Stimulated activated CD8-positive, alpha-beta memory T cell treated with anti-CD3 and anti-CD28 coated beads, Interleukin-15, amount 100 ng/mL, for 4 hours (primary cell): ENCODE measurements around the gene NTN3.
"Not testable (repeated sequence)": the region's sequence is repeated elsewhere in the genome, so short reads cannot be mapped to it uniquely, and the experiment has no call there.

ENCODE experiments used
- DNase-seq, 2 donors: peaks; one replicate each; pipeline ENCODE4 v3.0.0-alpha.2; 2020; ENCODE audit warnings: low read depth in 2 of 2

The NTN3 gene

GRCh38 chr16:2471016-2471652, at the start of gene NTN3:
Gene NTN3 (plus strand): TSS chr16:2471297. CDS start chr16:2471702, 405 bp downstream.
- no peak for DNase-seq

- no peak for DNase-seq
Measured at GRCh38 chr16:2422123-2422867, 48.8 kb upstream of the NTN3 start.

GRCh38 chr16:2424061-2425007, 46.8 kb upstream of the NTN3 start:
- no peak for DNase-seq

- DNase-seq, result no peak
Measured at GRCh38 chr16:2425008-2425518, 46.0 kb upstream of the NTN3 start.

DNA sequence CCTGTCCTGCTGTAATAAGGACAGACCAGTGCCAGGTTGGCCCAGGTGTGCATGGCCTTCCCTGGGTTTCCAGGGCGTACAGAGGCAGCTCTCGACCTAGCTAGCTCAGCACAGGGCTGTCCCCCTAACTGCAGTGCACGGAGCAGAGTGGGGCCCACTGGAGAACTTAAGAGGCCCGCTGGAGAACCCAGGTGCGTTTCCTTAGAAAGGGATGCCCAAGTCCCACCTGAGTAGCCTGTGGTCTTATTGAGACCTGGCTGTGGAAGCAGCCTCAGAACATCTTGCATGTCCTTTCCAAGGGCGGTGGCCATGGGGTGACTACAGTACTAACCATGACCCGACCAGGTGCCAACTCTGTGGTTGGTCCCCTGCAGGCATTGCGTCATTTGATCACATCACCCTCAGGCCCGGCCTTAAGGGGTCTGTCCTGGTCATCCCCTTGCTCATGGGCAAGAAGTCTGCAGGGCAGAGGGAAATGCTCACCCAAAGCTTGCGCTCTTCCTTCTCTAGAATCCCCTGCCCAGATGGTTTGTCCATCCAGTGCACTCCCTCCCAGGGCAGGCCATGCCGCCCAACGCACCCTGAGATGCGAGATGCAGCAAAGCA, 45.2 kb upstream of the NTN3 start:
- DNase-seq, result no peak

- no peak for DNase-seq
Measured at GRCh38 chr16:2426941-2427361, 44.1 kb upstream of the NTN3 start.

DNA sequence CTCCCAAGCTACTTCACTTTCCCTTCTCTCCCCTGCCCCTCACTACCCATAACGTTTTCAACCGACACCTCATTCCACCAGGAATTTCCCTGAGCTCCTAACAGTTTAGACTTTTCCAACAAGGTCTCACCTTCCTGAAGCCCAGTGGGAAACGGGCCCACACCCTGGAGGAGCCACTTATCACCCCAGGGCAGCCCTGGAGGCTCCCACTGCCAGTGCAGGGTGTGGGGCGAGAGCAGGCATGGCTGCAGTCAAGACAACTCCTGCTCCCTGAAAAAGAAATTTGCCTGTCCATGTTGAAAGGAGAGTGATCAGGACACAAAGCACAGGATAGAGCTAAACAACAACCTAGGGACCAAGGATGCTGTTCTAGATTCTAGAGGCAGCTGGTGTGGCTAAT, 43.6 kb upstream of the NTN3 start:
- no peak for DNase-seq

GRCh38 chr16:2428051-2428783, 42.9 kb upstream of the NTN3 start:
- DNase-seq, result no peak

DNA sequence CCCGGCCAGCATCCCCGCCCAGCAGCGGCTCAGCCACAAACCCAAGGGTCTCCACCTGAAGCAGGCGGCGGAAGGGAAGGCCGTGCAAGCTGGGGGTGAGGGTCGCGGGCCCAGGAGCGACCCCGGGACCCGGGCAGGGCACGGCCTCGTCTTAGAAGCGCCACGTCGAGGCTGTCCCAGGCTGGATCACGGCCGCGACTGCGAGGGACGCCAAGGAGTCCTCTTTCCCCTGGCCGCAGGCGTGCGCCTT, 42.4 kb upstream of the NTN3 start:
- DNase-seq, result no peak

DNA sequence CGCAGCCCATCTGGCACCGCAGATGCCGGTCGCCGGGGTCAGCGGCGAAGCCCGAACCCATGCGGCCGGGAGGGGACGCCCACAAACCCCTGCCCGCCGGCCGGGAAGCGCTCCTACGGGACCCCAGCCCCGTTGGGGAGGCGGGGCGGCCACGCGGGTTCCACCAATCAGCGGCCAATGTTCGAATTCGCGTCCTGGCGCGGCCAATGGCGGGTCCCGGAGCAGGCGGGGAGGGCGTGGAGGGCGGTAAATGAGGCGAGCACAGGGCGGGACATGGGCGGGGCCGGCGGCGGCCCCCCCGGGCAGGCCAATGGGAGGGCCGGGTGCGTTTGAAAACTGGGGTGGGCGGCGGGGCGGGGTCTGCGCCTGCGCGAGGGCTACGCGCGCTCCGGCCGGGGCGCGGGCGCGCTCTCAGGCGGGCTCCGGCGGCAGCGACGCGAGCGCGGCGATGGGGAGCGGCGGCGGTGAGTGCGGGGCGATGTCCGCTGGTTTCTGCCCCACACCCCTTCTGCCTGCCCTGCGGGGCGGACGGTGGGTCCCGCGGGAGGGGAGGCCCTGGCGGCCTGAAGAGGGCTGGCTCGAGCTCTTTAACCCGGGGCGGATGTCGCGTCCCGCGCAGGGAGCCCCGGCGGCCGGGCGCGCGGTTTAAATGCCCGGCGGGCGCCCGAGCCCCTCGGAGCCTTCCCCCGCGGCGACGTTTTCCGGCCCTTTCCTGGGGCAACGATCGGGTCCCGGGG, 41.9 kb upstream of the NTN3 start, which contains the start of gene CCNF:
Gene CCNF (plus strand): TSS at position 414 of the 737 bp plus-strand sequence. CDS start 35 bp downstream, at position 449.
- peak; percentile 93 to 97 for DNase-seq

DNA sequence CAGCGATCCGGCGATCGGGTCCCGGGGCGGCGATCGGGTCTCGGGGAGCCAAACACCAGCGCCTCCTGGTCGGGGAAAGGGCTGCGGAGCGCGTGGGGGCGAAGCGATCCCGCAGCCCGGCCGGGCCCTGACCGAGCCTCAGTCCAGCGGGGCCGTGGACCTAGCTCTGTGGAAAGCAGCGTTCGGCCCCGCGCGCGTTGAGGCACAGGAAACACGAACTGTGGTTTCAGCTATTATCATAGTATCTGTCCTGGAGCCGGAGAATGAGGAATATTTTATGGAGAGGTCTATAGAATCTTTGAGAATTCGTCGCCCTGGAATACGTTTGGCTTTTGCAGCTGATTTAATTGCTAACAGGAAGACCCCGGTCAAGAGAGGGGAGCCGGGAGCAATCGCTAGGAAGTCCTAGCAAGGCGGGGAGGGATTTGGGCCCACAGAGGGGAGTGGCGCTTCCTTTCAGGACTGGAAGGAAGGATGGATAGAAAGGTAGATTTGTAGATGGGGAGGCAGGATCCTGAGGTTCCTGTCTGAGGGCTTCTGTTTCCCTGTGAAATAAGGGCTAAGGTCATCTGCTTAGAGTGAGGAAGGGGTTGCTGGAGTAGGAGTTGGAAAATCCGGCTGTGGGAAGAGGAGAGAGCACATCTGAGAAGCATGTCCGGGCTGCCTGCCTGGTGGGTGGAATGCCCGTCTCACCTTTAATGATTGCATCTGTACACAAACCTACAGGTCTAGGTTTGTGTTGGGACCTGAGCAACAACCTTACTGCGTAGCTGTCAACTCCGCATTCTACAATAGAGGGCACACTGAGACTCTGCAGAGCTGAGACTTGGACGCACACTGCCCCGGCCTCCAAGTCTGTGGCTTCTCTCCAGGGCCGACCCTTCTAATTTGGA, 41.1 kb upstream of the NTN3 start:
- DNase-seq, result no peak

GRCh38 chr16:2432286-2432685, 38.8 kb upstream of the NTN3 start:
- DNase-seq, result no peak

DNA sequence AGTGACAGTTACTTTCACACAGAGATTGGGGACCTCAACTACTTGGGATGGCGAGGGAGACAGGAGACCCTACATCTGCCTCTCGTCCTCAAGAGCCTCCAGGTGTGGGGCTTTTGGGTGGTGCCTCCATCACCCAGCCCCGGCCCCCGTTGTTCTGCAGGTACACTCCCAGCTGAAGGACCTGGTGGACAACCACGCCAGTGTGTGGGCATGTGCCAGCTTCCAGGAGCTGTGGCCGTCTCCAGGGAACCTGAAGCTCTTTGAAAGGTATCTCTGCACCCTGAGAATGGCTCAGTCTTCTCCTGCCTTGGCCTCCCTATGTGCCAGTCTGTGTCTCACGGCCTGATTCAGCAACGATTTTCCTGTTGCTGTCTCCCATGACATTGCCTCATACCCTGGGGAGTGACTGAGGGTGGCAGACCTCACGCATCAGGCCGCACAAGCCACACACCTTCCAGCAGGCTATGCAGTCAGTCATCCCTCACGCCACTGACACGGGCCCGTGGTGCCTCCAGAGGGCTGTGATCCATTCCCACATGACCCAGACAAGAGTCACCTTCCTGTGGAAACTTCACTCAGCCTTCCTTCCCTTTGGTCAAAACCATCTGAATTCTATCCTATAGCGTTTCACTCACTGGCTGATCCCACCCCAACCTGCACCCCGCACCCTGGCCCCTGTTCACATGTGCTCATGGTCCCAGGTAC, 38.1 kb upstream of the NTN3 start:
- no peak for DNase-seq

DNA sequence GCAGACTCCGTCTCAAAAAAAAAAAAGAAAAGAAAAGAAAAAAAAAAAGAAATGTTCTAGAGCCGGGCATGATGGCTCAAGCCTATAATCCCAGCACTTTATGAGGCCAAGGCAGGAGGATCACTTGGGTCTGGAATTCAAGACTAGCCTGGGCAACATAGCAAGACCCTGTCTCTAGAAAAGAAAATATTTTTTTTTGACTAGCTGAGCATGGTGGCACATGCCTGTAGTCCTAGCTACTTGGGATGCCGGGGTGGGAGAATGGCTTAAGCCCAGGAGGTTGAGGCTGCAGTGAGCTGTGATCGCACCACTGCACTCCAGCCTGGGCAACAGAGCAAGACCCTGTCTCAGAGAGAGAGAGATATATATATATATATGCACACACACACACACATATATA, 35.9 kb upstream of the NTN3 start:
- not testable (repeated sequence) for DNase-seq

GRCh38 chr16:2436110-2436509, 35.0 kb upstream of the NTN3 start:
- no peak for DNase-seq

DNA sequence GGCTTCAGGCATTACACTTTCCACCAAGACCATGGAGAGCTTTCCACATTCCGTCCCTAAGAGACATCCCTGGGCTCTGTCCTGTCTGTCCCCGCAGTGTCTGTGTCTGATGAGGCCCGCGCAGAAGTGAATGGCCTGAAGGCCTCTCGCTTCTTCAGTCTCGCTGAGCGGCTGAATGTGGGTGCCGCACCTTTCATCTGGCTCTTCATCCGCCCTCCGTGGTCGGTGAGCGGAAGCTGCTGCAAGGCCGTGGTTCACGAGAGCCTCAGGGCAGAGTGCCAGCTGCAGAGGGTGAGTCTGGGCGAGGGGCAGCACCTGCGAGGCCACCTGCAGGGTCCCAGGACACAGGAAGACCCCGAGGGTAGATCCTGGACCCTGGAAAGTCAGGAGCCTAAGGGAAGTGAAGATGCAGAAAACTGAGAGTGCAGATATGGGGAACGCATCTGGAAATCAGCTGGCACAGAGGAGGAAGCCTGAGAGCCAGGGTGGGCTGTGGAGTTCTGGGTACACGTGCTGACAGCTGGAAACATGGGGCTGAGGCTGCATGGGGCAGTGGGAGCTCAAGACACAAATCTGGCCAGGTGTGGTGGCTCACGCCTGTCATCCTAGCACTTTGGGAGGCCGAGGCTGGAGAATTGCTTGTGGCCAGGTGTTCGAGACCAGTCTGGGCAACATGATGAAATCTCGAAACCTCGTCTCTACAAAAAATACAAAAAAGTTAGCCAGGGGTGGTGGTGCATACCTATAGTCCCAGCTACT, 33.9 kb upstream of the NTN3 start:
- DNase-seq, result no peak

GRCh38 chr16:2438121-2438520, 33.0 kb upstream of the NTN3 start:
- no peak for DNase-seq

- DNase-seq, result no peak
Measured at GRCh38 chr16:2439598-2439997, 31.5 kb upstream of the NTN3 start.
